ENCODE data around the gene SEPTIN2. TPM values are rescaled to one million over a fixed set of nuclear protein-coding genes. Genes with fewer than 3 reads are reported as not detected.
A peak's percentile ranks its signal among the peaks of the same experiment; 100 is the strongest.

Gene SEPTIN2
- total RNA-seq, 4 donors from 2014 or later, result 311 to 585 (median 373) TPM

GRCh38 chr2:241312082-241312481 is 3.6 kb upstream of the SEPTIN2 start:
- Histone ChIP-seq H3K4me1 (peaks cover 0 to 57% (median 23%) of the 10 kb centered on the region in 4 donors), H3K36me3 (no peaks in the 10 kb centered on the region), H3K27me3 (no peaks in the 10 kb centered on the region), H3K4me3 (no peak overlapping the region), H3K27ac (no peak overlapping the region), H3K9me3 (no peaks in the 10 kb centered on the region)
- WGBS, 2 donors, result 64 to 71% methylated on average over 4 of the region's 4 CpGs
- no peak for DNase-seq (ENCODE audit: low spot score in 2 of 2)
- TF ChIP-seq POLR2A (IDR thresholded peaks at IDR 0.05), result no peak

GRCh38 chr2:241313543-241314095 is 2.1 kb upstream of the SEPTIN2 start:
- no peaks in the 10 kb centered on the region for H3K27me3 ChIP-seq
- H3K4me1 ChIP-seq, result peaks cover 0 to 65% (median 32%) of the 10 kb centered on the region in 4 donors
- H3K4me3 ChIP-seq, result no peak overlapping the region
- 86 to 89% methylated on average over 8 of the region's 8 CpGs for WGBS, 2 donors
- H3K9me3 ChIP-seq, result no peaks in the 10 kb centered on the region
- no peak for DNase-seq (ENCODE audit: low spot score in 2 of 2)
- peak overlapping the region in 1 of 4 donors; percentile 98 for H3K27ac ChIP-seq
- TF ChIP-seq EP300 (IDR thresholded peaks at IDR 0.05) (no peak), CTCF (IDR thresholded peaks at IDR 0.05) (no peak), POLR2A (IDR thresholded peaks at IDR 0.05) (no peak)
- no peaks in the 10 kb centered on the region for H3K36me3 ChIP-seq

- 3 to 5% methylated on average over 36 to 37 of the region's 38 CpGs for WGBS, 2 donors
- peaks cover 0 to 65% (median 35%) of the 10 kb centered on the region in 4 donors for H3K4me1 ChIP-seq
These were observed 1.3 kb upstream of the SEPTIN2 start for GRCh38 chr2:241314226-241315092.

GRCh38 chr2:241315093-241315878 is 439 bp upstream of the SEPTIN2 start, which contains the start of gene HDLBP:
Gene HDLBP, minus strand, starts transcription at chr2:241315672. Its CDS starts 48,803 bp downstream, at chr2:241266869.
- Histone ChIP-seq H3K27me3 (no peaks in the 10 kb centered on the region), H3K9me3 (no peaks in the 10 kb centered on the region), H3K4me1 (peaks cover 0 to 66% (median 36%) of the 10 kb centered on the region in 4 donors), H3K4me3 (peak within 1 kb of the TSS; percentile 71 to 91 (median 80)), H3K27ac (peak within 1 kb of the TSS; percentile 94 to 99 (median 96)), H3K36me3 (no peaks in the 10 kb centered on the region)
- TF ChIP-seq EP300 (IDR thresholded peaks at IDR 0.05) (peak; percentile 40 to 81), POLR2A (IDR thresholded peaks at IDR 0.05) (peak; percentile 75 to 84), CTCF (IDR thresholded peaks at IDR 0.05) (peak in 3 of 5 experiments; percentile 26 to 62 (median 40))
- peak; percentile 99 for DNase-seq (ENCODE audit: low spot score in 2 of 2)
- 0 to 1% methylated on average over 32 to 67 of the region's 73 CpGs for whole genome bisulfite sequencing, 2 donors

More at GRCh38 chr2:241314226-241315092, 1.3 kb upstream of the SEPTIN2 start:
- Histone ChIP-seq H3K9me3 (no peaks in the 10 kb centered on the region), H3K27ac (peak overlapping the region; percentile 94 to 99 (median 96)), H3K4me3 (peak overlapping the region; percentile 71 to 85 (median 76)), H3K36me3 (no peaks in the 10 kb centered on the region), H3K27me3 (no peaks in the 10 kb centered on the region)
- no peak for TF ChIP-seq POLR2A (IDR thresholded peaks at IDR 0.05)
- peak in 1 of 5 experiments; percentile 16 for TF ChIP-seq CTCF (IDR thresholded peaks at IDR 0.05)
- DNase-seq (ENCODE audit: low spot score in 2 of 2), result peak in 1 of 2 donors; percentile 15

- H3K27me3 ChIP-seq, result no peaks in the 10 kb centered on the region
- H3K4me1 ChIP-seq, result peaks cover 0 to 80% (median 38%) of the 10 kb centered on the region in 4 donors
- no peak for TF ChIP-seq EP300 (IDR thresholded peaks at IDR 0.05)
- TF ChIP-seq POLR2A (IDR thresholded peaks at IDR 0.05), result no peak
- TF ChIP-seq CTCF (IDR thresholded peaks at IDR 0.05), result no peak
- no peak for DNase-seq (ENCODE audit: low spot score in 2 of 2)
- H3K27ac ChIP-seq, result peak overlapping the region; percentile 94 to 98 (median 96)
- WGBS, 2 donors, result 4 to 7% methylated on average over 4 of the region's 4 CpGs
- H3K4me3 ChIP-seq, result peak overlapping the region; percentile 71 to 91 (median 80)
- no peaks in the 10 kb centered on the region for H3K36me3 ChIP-seq
- H3K9me3 ChIP-seq, result no peaks in the 10 kb centered on the region
These were observed 1.1 kb downstream of the SEPTIN2 start for GRCh38 chr2:241316825-241317224.
